Activated gamma-delta T cell treated with anti-CD3 and anti-CD28 coated beads, Interleukin-2, amount 50 U/mL, for 16 hours (primary cell): ENCODE measurements around the gene LYPD1.

Source experiments
- DNase-seq: peaks from one replicate; pipeline ENCODE4 v3.0.0-alpha.2; 2020; ENCODE audit warnings: low read depth

The LYPD1 gene

DNA sequence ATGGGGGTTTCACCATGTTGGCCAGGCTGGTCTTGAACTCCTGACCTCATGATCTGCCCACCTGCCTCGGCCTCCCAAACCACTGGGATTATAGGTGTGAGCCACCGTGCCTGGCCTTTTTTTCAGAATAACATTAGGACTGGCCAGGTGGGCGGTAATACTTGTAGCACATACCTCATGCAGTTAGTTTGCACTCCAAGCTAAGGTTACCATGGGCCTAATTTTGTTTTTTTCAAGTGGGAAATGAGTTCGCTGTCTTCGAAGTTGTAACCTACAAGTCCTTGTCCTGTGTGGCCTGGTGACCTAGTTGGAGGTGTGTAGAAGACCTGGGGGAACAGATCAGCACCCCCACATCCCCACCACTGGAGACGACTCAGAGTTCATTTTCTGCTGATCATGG, 74.8 kb downstream of the LYPD1 start:
- DNase-seq = no peak
